ENCODE results near the gene JCHAIN.

The JCHAIN gene

DNA sequence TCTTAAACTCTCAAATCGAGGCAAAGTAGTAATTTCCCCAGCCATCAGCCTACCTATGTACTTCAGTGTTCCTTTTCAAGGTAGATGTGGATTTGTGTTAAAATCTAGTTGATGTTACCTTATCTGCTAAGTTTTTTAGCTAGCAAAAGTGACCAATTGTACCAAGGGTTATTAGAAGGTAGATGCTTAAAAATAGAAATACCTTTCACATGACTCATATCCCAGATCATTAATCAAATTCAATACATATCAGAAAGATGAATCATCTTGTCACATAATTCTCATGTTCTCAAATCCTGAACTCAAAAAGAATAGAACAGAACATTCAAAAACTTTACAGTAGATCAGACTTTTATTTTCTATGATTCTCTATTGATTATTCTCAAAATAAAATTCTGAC lies 34.3 kb downstream of the JCHAIN start:
- Histone ChIP-seq H3K27ac (ENCODE audit: low read length) (no peak overlapping the region), H3K9me3 (ENCODE audit: control insufficient read depth, low read depth, low read length) (no peaks in the 10 kb centered on the region)

DNA sequence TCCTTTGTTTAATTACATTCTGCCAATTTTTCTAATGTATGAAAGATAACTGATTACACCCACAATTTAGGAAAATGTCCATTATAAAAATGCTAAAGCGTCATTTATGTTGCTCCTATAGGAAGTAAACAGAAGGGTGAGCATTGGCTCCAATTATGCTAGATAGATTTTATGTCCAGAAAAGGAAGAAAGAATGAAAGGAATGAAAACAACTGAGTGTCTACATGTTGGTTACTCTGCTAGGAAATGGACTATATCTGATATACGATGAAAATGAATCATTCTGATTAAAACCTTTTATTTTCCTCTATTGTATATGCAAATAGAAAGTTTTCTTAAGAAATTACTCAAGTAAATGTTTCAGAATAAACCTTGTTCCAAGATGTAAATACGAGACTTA lies 36.1 kb downstream of the JCHAIN start:
- H3K9me3 ChIP-seq (ENCODE audit: control insufficient read depth, low read depth, low read length), result no peaks in the 10 kb centered on the region
- H3K4me1 ChIP-seq (ENCODE audit: control insufficient read depth, low read depth, low read length), result no peaks in the 10 kb centered on the region
- no peak overlapping the region for H3K27ac ChIP-seq (ENCODE audit: low read length)
- no peak overlapping the region for H3K4me3 ChIP-seq (ENCODE audit: low read length)
- H3K9ac ChIP-seq (ENCODE audit: low read length), result no peak overlapping the region
- no peaks in the 10 kb centered on the region for H3K27me3 ChIP-seq (ENCODE audit: control insufficient read depth, insufficient read depth, low read length)
- H3K36me3 ChIP-seq (ENCODE audit: control insufficient read depth, low read depth, low read length), result no peaks in the 10 kb centered on the region

More for the DNA sequence above, 34.3 kb downstream of the JCHAIN start:
- Histone ChIP-seq H3K4me3 (ENCODE audit: low read length) (no peak overlapping the region), H3K4me1 (ENCODE audit: control insufficient read depth, low read depth, low read length) (no peaks in the 10 kb centered on the region), H3K27me3 (ENCODE audit: control insufficient read depth, insufficient read depth, low read length) (no peaks in the 10 kb centered on the region), H3K9ac (ENCODE audit: low read length) (no peak overlapping the region), H3K36me3 (ENCODE audit: control insufficient read depth, low read depth, low read length) (no peaks in the 10 kb centered on the region)

GRCh38 chr4:70629469-70630090 lies 36.7 kb downstream of the JCHAIN start:
- Histone ChIP-seq H3K9me3 (ENCODE audit: control insufficient read depth, low read depth, low read length) (no peaks in the 10 kb centered on the region), H3K4me1 (ENCODE audit: control insufficient read depth, low read depth, low read length) (no peaks in the 10 kb centered on the region), H3K4me3 (ENCODE audit: low read length) (no peak overlapping the region), H3K27me3 (ENCODE audit: control insufficient read depth, insufficient read depth, low read length) (no peaks in the 10 kb centered on the region), H3K36me3 (ENCODE audit: control insufficient read depth, low read depth, low read length) (no peaks in the 10 kb centered on the region), H3K27ac (ENCODE audit: low read length) (no peak overlapping the region), H3K9ac (ENCODE audit: low read length) (no peak overlapping the region)

DNA sequence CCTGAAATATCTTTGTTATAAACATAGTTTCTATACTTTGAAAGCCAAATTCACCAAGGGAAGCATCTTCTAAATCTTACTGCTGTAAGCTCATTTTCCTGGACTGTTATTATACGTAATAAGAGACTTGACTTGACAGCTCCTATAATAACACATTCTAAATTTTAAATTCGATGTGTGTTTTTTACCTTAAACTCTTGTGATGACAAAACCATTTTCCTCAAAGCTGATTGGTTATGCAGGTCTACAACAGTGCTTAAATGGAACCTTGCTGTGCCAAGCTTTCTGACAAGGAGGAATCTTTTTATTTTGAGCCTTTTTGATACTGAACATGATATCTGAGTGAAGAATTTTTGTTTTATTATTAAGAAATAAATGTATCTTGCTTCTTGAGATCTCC lies 37.9 kb downstream of the JCHAIN start, which contains the start of gene ENAM:
Gene ENAM (plus strand): TSS at position 301 of the 400 bp plus-strand sequence. CDS start 757 bp downstream, outside the sequence.
- Histone ChIP-seq H3K27ac (ENCODE audit: low read length) (no peak within 1 kb of the TSS), H3K27me3 (ENCODE audit: control insufficient read depth, insufficient read depth, low read length) (no peaks in the 10 kb centered on the region), H3K9ac (ENCODE audit: low read length) (no peak within 1 kb of the TSS), H3K4me3 (ENCODE audit: low read length) (no peak within 1 kb of the TSS), H3K9me3 (ENCODE audit: control insufficient read depth, low read depth, low read length) (no peaks in the 10 kb centered on the region), H3K36me3 (ENCODE audit: control insufficient read depth, low read depth, low read length) (no peaks in the 10 kb centered on the region), H3K4me1 (ENCODE audit: control insufficient read depth, low read depth, low read length) (no peaks in the 10 kb centered on the region)

DNA sequence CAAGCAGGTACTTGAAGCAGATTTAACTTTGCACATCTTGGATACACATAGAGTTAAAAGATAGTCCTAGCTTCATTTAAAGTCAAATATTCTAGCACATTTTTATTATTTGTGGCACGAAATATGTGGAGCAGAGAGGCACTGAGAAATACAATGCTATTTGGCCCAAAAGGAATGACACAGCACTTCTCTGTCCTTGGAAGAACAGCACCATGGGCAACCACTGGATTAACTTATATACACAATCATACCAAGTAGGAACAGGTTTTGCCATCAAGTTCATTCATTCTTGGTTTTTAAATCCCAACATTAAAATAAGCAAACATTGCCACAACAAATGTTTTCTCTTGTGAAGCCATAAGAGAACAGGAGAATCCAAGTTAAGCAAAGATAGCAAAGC lies 38.7 kb downstream of the JCHAIN start:
- H3K4me1 ChIP-seq (ENCODE audit: control insufficient read depth, low read depth, low read length), result no peaks in the 10 kb centered on the region
- H3K9ac ChIP-seq (ENCODE audit: low read length), result no peak overlapping the region
- no peaks in the 10 kb centered on the region for H3K27me3 ChIP-seq (ENCODE audit: control insufficient read depth, insufficient read depth, low read length)
- H3K27ac ChIP-seq (ENCODE audit: low read length), result no peak overlapping the region
- no peaks in the 10 kb centered on the region for H3K36me3 ChIP-seq (ENCODE audit: control insufficient read depth, low read depth, low read length)
- H3K4me3 ChIP-seq (ENCODE audit: low read length), result no peak overlapping the region
- H3K9me3 ChIP-seq (ENCODE audit: control insufficient read depth, low read depth, low read length), result no peaks in the 10 kb centered on the region

GRCh38 chr4:70624226-70624793 lies 42.0 kb downstream of the JCHAIN start:
- H3K36me3 ChIP-seq (ENCODE audit: control insufficient read depth, low read depth, low read length), result no peaks in the 10 kb centered on the region
- H3K4me1 ChIP-seq (ENCODE audit: control insufficient read depth, low read depth, low read length), result no peaks in the 10 kb centered on the region
- no peaks in the 10 kb centered on the region for H3K27me3 ChIP-seq (ENCODE audit: control insufficient read depth, insufficient read depth, low read length)
- H3K9ac ChIP-seq (ENCODE audit: low read length), result no peak overlapping the region
- H3K27ac ChIP-seq (ENCODE audit: low read length), result no peak overlapping the region
- H3K9me3 ChIP-seq (ENCODE audit: control insufficient read depth, low read depth, low read length), result no peaks in the 10 kb centered on the region
- no peak overlapping the region for H3K4me3 ChIP-seq (ENCODE audit: low read length)

DNA sequence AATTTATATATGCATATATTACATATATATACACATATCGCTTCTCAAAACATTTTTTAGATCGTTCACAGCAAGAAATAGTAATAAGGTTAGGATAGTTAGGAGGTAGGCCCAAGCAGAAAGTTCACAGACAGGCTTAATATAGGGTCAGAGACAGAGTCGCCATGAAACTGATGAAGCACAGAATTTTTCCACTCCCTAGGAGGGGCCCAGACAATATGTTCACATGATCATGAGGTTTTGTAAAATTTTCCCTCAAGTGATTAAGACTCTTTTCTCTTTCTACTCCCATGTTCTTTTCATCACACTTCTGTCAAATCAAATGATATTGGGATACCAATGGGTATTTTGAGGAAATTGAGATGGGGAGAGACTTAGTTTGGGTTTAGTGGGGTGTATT lies 43.0 kb downstream of the JCHAIN start:
- no peak overlapping the region for H3K27ac ChIP-seq (ENCODE audit: low read length)
- H3K36me3 ChIP-seq (ENCODE audit: control insufficient read depth, low read depth, low read length), result no peaks in the 10 kb centered on the region
- no peaks in the 10 kb centered on the region for H3K9me3 ChIP-seq (ENCODE audit: control insufficient read depth, low read depth, low read length)
- no peaks in the 10 kb centered on the region for H3K4me1 ChIP-seq (ENCODE audit: control insufficient read depth, low read depth, low read length)
- H3K9ac ChIP-seq (ENCODE audit: low read length), result no peak overlapping the region
- H3K4me3 ChIP-seq (ENCODE audit: low read length), result no peak overlapping the region
- no peaks in the 10 kb centered on the region for H3K27me3 ChIP-seq (ENCODE audit: control insufficient read depth, insufficient read depth, low read length)

DNA sequence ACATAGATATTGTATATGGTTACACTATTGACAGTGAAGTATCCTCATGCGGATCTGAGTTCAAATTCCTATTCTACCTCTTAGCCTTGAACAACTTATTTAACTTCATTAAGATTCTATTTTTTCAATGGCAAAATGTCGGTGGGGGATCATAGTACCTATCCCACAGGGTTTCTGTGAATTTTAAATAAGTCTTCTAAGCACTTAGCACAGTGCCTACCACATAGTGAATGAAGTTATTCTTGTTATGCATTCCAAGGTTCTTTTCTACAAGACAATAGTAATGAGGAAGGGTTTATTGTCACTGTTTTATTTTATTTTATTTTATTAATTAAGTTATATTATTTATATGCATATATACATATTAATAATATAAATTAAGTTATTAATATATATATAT lies 46.5 kb downstream of the JCHAIN start:
- Histone ChIP-seq H3K9ac (ENCODE audit: low read length) (no peak overlapping the region), H3K36me3 (ENCODE audit: control insufficient read depth, low read depth, low read length) (no peaks in the 10 kb centered on the region), H3K9me3 (ENCODE audit: control insufficient read depth, low read depth, low read length) (no peaks in the 10 kb centered on the region), H3K4me1 (ENCODE audit: control insufficient read depth, low read depth, low read length) (no peaks in the 10 kb centered on the region), H3K27me3 (ENCODE audit: control insufficient read depth, insufficient read depth, low read length) (no peaks in the 10 kb centered on the region), H3K4me3 (ENCODE audit: low read length) (no peak overlapping the region), H3K27ac (ENCODE audit: low read length) (no peak overlapping the region)

DNA sequence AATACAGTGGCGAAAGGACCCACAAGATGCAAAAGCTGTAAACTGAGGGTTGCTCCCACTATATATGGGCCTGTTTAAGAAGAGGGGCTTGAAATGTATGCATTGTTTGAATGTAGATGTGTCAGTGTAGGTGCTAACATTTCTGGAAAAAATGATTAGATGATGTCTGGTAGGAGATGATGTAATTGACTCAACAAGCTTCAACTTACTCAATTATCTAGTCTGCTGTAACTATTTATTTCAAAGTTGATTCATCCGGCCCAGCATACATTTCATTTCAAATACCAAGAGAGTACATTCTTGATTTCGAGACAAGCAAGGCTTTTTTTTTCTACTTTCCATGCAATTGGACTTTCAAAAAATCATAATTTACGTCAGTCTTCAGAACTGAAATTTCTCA lies 47.0 kb downstream of the JCHAIN start:
- Histone ChIP-seq H3K4me3 (ENCODE audit: low read length) (no peak overlapping the region), H3K36me3 (ENCODE audit: control insufficient read depth, low read depth, low read length) (no peaks in the 10 kb centered on the region)

GRCh38 chr4:70614184-70614555 lies 52.1 kb downstream of the JCHAIN start:
- Histone ChIP-seq H3K36me3 (ENCODE audit: control insufficient read depth, low read depth, low read length) (no peaks in the 10 kb centered on the region), H3K9me3 (ENCODE audit: control insufficient read depth, low read depth, low read length) (no peaks in the 10 kb centered on the region), H3K9ac (ENCODE audit: low read length) (no peak overlapping the region), H3K4me1 (ENCODE audit: control insufficient read depth, low read depth, low read length) (no peaks in the 10 kb centered on the region), H3K27me3 (ENCODE audit: control insufficient read depth, insufficient read depth, low read length) (no peaks in the 10 kb centered on the region), H3K4me3 (ENCODE audit: low read length) (no peak overlapping the region), H3K27ac (ENCODE audit: low read length) (no peak overlapping the region)

More for the DNA sequence above, 47.0 kb downstream of the JCHAIN start:
- Histone ChIP-seq H3K27me3 (ENCODE audit: control insufficient read depth, insufficient read depth, low read length) (no peaks in the 10 kb centered on the region), H3K9ac (ENCODE audit: low read length) (no peak overlapping the region), H3K4me1 (ENCODE audit: control insufficient read depth, low read depth, low read length) (no peaks in the 10 kb centered on the region), H3K9me3 (ENCODE audit: control insufficient read depth, low read depth, low read length) (no peaks in the 10 kb centered on the region), H3K27ac (ENCODE audit: low read length) (no peak overlapping the region)

DNA sequence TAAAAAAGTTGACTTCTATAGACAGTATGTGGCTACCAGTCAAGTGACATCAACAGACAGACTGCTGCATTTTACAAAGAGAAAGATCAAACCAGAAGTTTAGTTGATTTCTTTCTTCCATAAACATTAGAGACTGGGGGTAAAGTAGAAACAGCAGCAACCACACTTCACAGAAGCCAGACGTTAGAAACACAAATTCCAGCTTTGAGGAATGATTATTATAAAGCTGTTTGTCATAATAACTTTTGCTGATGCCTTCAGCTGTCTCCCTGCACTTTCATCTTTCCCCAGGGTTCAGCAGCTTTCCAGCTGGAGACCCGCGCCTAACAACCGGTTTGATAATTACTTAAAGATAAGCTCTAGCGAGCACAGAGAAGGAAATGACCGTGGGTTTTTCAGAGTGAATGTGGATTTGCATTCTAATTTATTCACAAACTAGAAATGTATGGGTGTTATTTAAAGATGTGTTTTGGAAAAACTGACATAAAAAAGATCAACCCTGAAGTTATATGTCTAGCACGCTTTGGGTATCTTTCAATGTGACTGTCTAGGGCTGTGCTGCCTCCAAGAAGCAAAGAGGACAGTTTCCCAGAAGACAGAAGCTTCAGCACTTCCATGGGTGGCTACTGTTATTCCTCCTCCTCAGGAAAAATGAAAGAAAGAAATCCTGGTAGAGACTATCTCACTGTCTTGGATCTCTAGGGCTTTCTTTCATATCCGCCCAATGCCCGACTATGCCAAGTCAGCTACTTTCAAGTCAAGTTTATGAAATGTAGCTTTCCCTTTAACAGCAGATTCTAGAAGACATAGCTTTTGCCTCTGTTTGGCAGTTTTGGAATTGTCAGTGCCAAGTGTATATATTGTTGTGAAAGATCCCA lies 52.8 kb downstream of the JCHAIN start:
- Histone ChIP-seq H3K4me3 (ENCODE audit: low read length) (no peak overlapping the region), H3K9me3 (ENCODE audit: control insufficient read depth, low read depth, low read length) (no peaks in the 10 kb centered on the region), H3K9ac (ENCODE audit: low read length) (no peak overlapping the region)

More for the DNA sequence above, 52.8 kb downstream of the JCHAIN start:
- H3K36me3 ChIP-seq (ENCODE audit: control insufficient read depth, low read depth, low read length), result no peaks in the 10 kb centered on the region
- no peak overlapping the region for H3K27ac ChIP-seq (ENCODE audit: low read length)
- no peaks in the 10 kb centered on the region for H3K4me1 ChIP-seq (ENCODE audit: control insufficient read depth, low read depth, low read length)
- no peaks in the 10 kb centered on the region for H3K27me3 ChIP-seq (ENCODE audit: control insufficient read depth, insufficient read depth, low read length)

Data from iPS-18a (cell line).